H9 (cell line): ENCODE data around the gene METTL8. TPM values are rescaled to one million over a fixed set of nuclear protein-coding genes. Genes with fewer than 3 reads are reported as not detected.
"Not testable (repeated sequence)": the region's sequence is repeated elsewhere in the genome, so short reads cannot be mapped to it uniquely, and the experiment has no call there.

Experiments used
- DNase-seq: peaks from one replicate; pipeline ENCODE4 v3.0.0-alpha.2; 2017
- H2AFZ ChIP-seq: one replicate; pipeline ENCODE4 v1.6.1; 2013; ENCODE audit warnings: mild to moderate bottlenecking, low read length, control low read depth, moderate library complexity
- H2AK5ac ChIP-seq: 2 replicates; pipeline ENCODE4 v1.6.1; 2013; ENCODE audit warnings: low read length, control low read depth, mixed read lengths; ENCODE audit not compliant: insufficient read length
- H2BK120ac ChIP-seq: one replicate; pipeline ENCODE4 v1.6.1; 2013; ENCODE audit warnings: low read depth, mild to moderate bottlenecking, low read length, control low read depth, inconsistent platforms; ENCODE audit not compliant: poor library complexity, severe bottlenecking
- H2BK12ac ChIP-seq: 2 replicates; pipeline ENCODE4 v1.6.1; 2013; ENCODE audit warnings: low read length, control low read depth, mixed read lengths, low read depth; ENCODE audit not compliant: insufficient read length
- H2BK15ac ChIP-seq: 2 replicates; pipeline ENCODE4 v1.6.1; 2013; ENCODE audit warnings: low read depth, low read length, control low read depth
- H2BK20ac ChIP-seq: one replicate; pipeline ENCODE4 v1.6.1; 2013; ENCODE audit warnings: low read depth, mild to moderate bottlenecking, low read length, control low read depth, inconsistent platforms; ENCODE audit not compliant: poor library complexity, severe bottlenecking
- H2BK5ac ChIP-seq: 2 replicates; pipeline ENCODE4 v1.6.1; 2013; ENCODE audit warnings: low read length, control low read depth, mixed read lengths; ENCODE audit not compliant: insufficient read length
- H3K14ac ChIP-seq: 2 replicates; pipeline ENCODE4 v1.6.1; 2013; ENCODE audit warnings: low read length, control low read depth; ENCODE audit not compliant: insufficient read depth
- H3K18ac ChIP-seq: 2 replicates; pipeline ENCODE4 v1.6.1; 2013; ENCODE audit warnings: low read depth, mild to moderate bottlenecking, mixed read lengths, low read length, control low read depth; ENCODE audit not compliant: insufficient read length
- H3K23ac ChIP-seq: 2 replicates; pipeline ENCODE4 v1.6.1; 2013; ENCODE audit warnings: low read length, control low read depth, mixed read lengths, low read depth; ENCODE audit not compliant: insufficient read length
- H3K23me2 ChIP-seq: 2 replicates; pipeline ENCODE4 v1.6.1; 2013; ENCODE audit warnings: low read depth, mild to moderate bottlenecking, mixed read lengths, low read length, control low read depth; ENCODE audit not compliant: insufficient read length, poor library complexity, severe bottlenecking
- H3K27ac ChIP-seq: 2 replicates; pipeline ENCODE4 v1.5.1; 2013; ENCODE audit warnings: low read length, control low read depth, mixed read lengths, low read depth; ENCODE audit not compliant: insufficient read length
- H3K27me3 ChIP-seq: 2 replicates; pipeline ENCODE4 v1.6.1; 2013; ENCODE audit warnings: low read length, control low read depth, inconsistent platforms; ENCODE audit not compliant: insufficient read depth
- H3K4ac ChIP-seq: 2 replicates; pipeline ENCODE4 v1.6.1; 2013; ENCODE audit warnings: low read depth, mild to moderate bottlenecking, control low read depth, inconsistent platforms, low read length, moderate library complexity
- H3K4me1 ChIP-seq: 2 replicates; pipeline ENCODE4 v1.6.1; 2013; ENCODE audit warnings: low read length, control low read depth, inconsistent platforms; ENCODE audit not compliant: insufficient read depth
- H3K4me2 ChIP-seq: 2 replicates; pipeline ENCODE4 v1.6.1; 2013; ENCODE audit warnings: low read length, control low read depth, mixed read lengths; ENCODE audit not compliant: insufficient read length, insufficient read depth
- H3K56ac ChIP-seq: 2 replicates; pipeline ENCODE4 v1.6.1; 2013; ENCODE audit warnings: low read depth, mild to moderate bottlenecking, mixed read lengths, low read length, control low read depth; ENCODE audit not compliant: insufficient read length
- H3K79me1 ChIP-seq: 2 replicates; pipeline ENCODE4 v1.6.1; 2013; ENCODE audit warnings: low read depth, mild to moderate bottlenecking, moderate library complexity, low read length, control low read depth, inconsistent platforms; ENCODE audit not compliant: insufficient read depth, poor library complexity, severe bottlenecking
- H3K79me2 ChIP-seq: 2 replicates; pipeline ENCODE4 v1.6.1; 2013; ENCODE audit warnings: low read length, control low read depth, inconsistent platforms; ENCODE audit not compliant: insufficient read depth
- H3K9ac ChIP-seq: 2 replicates; pipeline ENCODE4 v1.6.1; 2013; ENCODE audit warnings: low read length, control low read depth, mixed read lengths; ENCODE audit not compliant: insufficient read length; ENCODE audit errors: extremely low read depth
- H3K9me3 ChIP-seq: one replicate; pipeline ENCODE4 v1.6.1; 2013; ENCODE audit warnings: low read depth, low read length, inconsistent platforms; ENCODE audit not compliant: control insufficient read depth
- H3T11ph ChIP-seq: one replicate; pipeline ENCODE4 v1.6.1; 2013; ENCODE audit warnings: mild to moderate bottlenecking, low read length, control low read depth, inconsistent platforms
- H4K20me1 ChIP-seq: one replicate; pipeline ENCODE4 v1.6.1; 2013; ENCODE audit not compliant: control insufficient read depth, insufficient read length, insufficient read depth
- H4K5ac ChIP-seq: 2 replicates; pipeline ENCODE4 v1.6.1; 2013; ENCODE audit warnings: low read depth, mild to moderate bottlenecking, mixed read lengths, low read length, control low read depth; ENCODE audit not compliant: insufficient read length
- H4K8ac ChIP-seq: replicated peaks from 2 replicates; pipeline ENCODE4 v1.6.1; 2013; ENCODE audit warnings: low read length, control low read depth, mixed read lengths, low read depth; ENCODE audit not compliant: insufficient read length
- H4K91ac ChIP-seq: 2 replicates; pipeline ENCODE4 v1.6.1; 2013; ENCODE audit warnings: low read depth, mild to moderate bottlenecking, moderate library complexity, mixed read lengths, low read length, control low read depth; ENCODE audit not compliant: insufficient read length
- H3K27ac Mint-ChIP-seq, 3 experiments: 2 replicates in 2 of 3; 3 replicates in 1 of 3; pipeline ENCODE4 v1.8.0; 2020 to 2021; ENCODE audit warnings: mixed read lengths in 3 of 3, mild to moderate bottlenecking in 1 of 3, moderate library complexity in 1 of 3
- H3K27me3 Mint-ChIP-seq: 2 replicates; pipeline ENCODE4 v1.8.0; 2021; ENCODE audit warnings: low read depth, mild to moderate bottlenecking, moderate library complexity, mixed read lengths
- H3K36me3 Mint-ChIP-seq, 3 experiments: 2 replicates in 2 of 3; 3 replicates in 1 of 3; pipeline ENCODE4 v1.8.0; 2020 to 2021; ENCODE audit warnings: low read depth in 3 of 3, mixed read lengths in 3 of 3; ENCODE audit not compliant: insufficient read depth in 1 of 3
- H3K4me1 Mint-ChIP-seq, 2 experiments: 2 replicates each; pipeline ENCODE4 v1.8.0; 2020; ENCODE audit warnings: mixed read lengths in 2 of 2
- H3K4me3 Mint-ChIP-seq, 2 experiments: 2 replicates in 1 of 2; 3 replicates in 1 of 2; pipeline ENCODE4 v1.8.0; 2020 to 2021; ENCODE audit warnings: mild to moderate bottlenecking in 2 of 2, mixed read lengths in 2 of 2, moderate library complexity in 1 of 2
- H3K9me3 Mint-ChIP-seq, 2 experiments: 2 replicates in 1 of 2; 3 replicates in 1 of 2; pipeline ENCODE4 v1.8.0; 2020; ENCODE audit warnings: mild to moderate bottlenecking in 2 of 2, mixed read lengths in 2 of 2, moderate library complexity in 1 of 2
- WGBS: extraction: QIAGEN DNeasy Blood & Tissue Kit; methylation state at CpG from one replicate; pipeline ENCODE4 v1.1.7; 2013; ENCODE audit warnings: missing lambda C conversion rate, low lambda C conversion rate, mixed read lengths; ENCODE audit not compliant: insufficient read length; ENCODE audit errors: extremely low coverage; 5-methylcytosine and 5-hydroxymethylcytosine counted together
- total RNA-seq: library from RNA; stranded (reverse); gene quantifications from 2 replicates; pipeline ENCODE4 v1.2.1, GENCODE V29; 2021

The METTL8 gene
- total RNA-seq, 1 experiment from 2014 or later = 40.9 TPM

DNA sequence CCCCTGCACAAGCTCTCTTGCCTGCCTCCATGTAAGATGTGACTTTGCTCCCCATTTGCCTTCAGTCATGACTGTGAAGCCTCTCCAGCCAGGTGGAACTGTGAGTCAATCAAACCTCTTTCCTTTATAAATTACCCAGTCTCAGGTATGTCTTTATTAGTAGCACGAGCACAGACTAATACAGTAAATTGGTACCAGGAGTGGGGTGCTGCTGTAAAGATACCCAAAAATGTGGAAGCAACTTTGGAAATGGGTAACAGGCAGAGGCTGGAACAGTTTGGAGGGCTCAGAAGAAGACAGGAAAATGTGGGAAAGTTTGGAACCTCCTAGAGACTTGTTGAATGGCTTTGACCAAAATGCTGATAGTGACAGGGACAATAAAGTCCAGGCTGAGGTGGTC is 122.2 kb downstream of the METTL8 start:
- not testable (repeated sequence) for H3K4me3 Mint-ChIP-seq, H2AFZ ChIP-seq, H3K9ac ChIP-seq, H3K14ac ChIP-seq, H2BK20ac ChIP-seq, H2BK15ac ChIP-seq, H2BK5ac ChIP-seq, H3K27me3 ChIP-seq, H3K27ac ChIP-seq, H3K23me2 ChIP-seq, H3K79me2 ChIP-seq, H3T11ph ChIP-seq, H3K23ac ChIP-seq, H3K4me2 ChIP-seq, H3K18ac ChIP-seq, H2AK5ac ChIP-seq, H2BK120ac ChIP-seq, H3K56ac ChIP-seq, H3K27me3 Mint-ChIP-seq, H3K27ac Mint-ChIP-seq, H4K5ac ChIP-seq, H3K79me1 ChIP-seq, H4K8ac ChIP-seq, H3K4me1 ChIP-seq, H4K91ac ChIP-seq, H3K4ac ChIP-seq, H4K20me1 ChIP-seq, H2BK12ac ChIP-seq, DNase-seq
- H3K4me1 Mint-ChIP-seq = peaks cover 31 to 32% of the 10 kb centered on the region in 2 experiments
- H3K9me3 ChIP-seq = peaks cover 18% of the 10 kb centered on the region
- H3K9me3 Mint-ChIP-seq = peaks cover 31 to 36% of the 10 kb centered on the region in 2 experiments
- peaks cover 28 to 39% (median 30%) of the 10 kb centered on the region in 3 experiments for H3K36me3 Mint-ChIP-seq
- WGBS = no CpG with 5 or more reads among the region's 1 CpG
